GM13976 (cell line): Measurements from ENCODE around the gene POLL.

Source experiments
- DNase-seq: peaks from one replicate; pipeline ENCODE4 v3.0.0; 2012; ENCODE audit warnings: low spot score
- CTCF ChIP-seq: IDR thresholded peaks from 2 replicates; pipeline ENCODE4 v1.5.1; 2012; ENCODE audit warnings: borderline replicate concordance, mild to moderate bottlenecking; ENCODE audit not compliant: insufficient read depth; ENCODE audit errors: extremely low read depth, missing control alignments, control extremely low read depth
- in situ Hi-C: fragments of 300-500 bp; cut with MboI; formaldehyde crosslinking; loops from one replicate; pipeline ENCODE4 v1.12.0; 2022; ENCODE audit warnings: low sequenced_read_pairs, mixed read lengths, inconsistent platforms; ENCODE audit not compliant: unreplicated experiment

POLL gene

GRCh38 chr10:101611096-101611905 is 23.2 kb upstream of the POLL start:
- TF ChIP-seq CTCF: no peak
- DNase-seq: no peak
- in situ Hi-C loops: no loop called here

GRCh38 chr10:101609481-101609880 is 21.4 kb upstream of the POLL start:
- no peak for TF ChIP-seq CTCF
- no peak for DNase-seq
- in situ Hi-C loops: loop anchor here (5.0 to 10.0 kb wide), 2 partner anchors 173 to 465 kb away; partner anchors contain the start of gene NPM3

GRCh38 chr10:101607124-101607523 is 19.1 kb upstream of the POLL start:
- in situ Hi-C loops: loop anchor here (5.0 to 10.0 kb wide), 2 partner anchors 175 to 468 kb away; partner anchors contain the start of gene NPM3
- DNase-seq: no peak
- TF ChIP-seq CTCF: no peak

GRCh38 chr10:101602761-101603398 is 14.8 kb upstream of the POLL start:
- in situ Hi-C loops: loop anchor here (10.0 kb wide), 1 partner anchor 472 kb away; no protein-coding TSS in a partner anchor
- DNase-seq: peak; percentile 88

GRCh38 chr10:101601541-101601940 is 13.5 kb upstream of the POLL start:
- in situ Hi-C loops: loop anchor here (10.0 kb wide), 1 partner anchor 473 kb away; no protein-coding TSS in a partner anchor
- DNase-seq: no peak
- TF ChIP-seq CTCF: no peak

More at GRCh38 chr10:101602761-101603398, 14.8 kb upstream of the POLL start:
- TF ChIP-seq CTCF: peak; percentile 97

GRCh38 chr10:101597091-101597900 is 9.2 kb upstream of the POLL start:
- no peak for DNase-seq
- TF ChIP-seq CTCF: no peak
- in situ Hi-C loops: no loop called here
